SK-N-MC (cell line): ENCODE data around the gene ZNF586.

Source experiments
- EZH2 ChIP-seq: fragments of 200-600 bp; sonication (generic); IDR thresholded peaks from one replicate; pipeline ENCODE4 v1.6.1; 2017; ENCODE audit warnings: antibody characterized with exemption
- POLR2AphosphoS5 ChIP-seq: IDR thresholded peaks from 2 replicates; pipeline ENCODE4 v1.6.1; 2012; ENCODE audit warnings: mild to moderate bottlenecking, low read depth, low read length, borderline replicate concordance

DNA sequence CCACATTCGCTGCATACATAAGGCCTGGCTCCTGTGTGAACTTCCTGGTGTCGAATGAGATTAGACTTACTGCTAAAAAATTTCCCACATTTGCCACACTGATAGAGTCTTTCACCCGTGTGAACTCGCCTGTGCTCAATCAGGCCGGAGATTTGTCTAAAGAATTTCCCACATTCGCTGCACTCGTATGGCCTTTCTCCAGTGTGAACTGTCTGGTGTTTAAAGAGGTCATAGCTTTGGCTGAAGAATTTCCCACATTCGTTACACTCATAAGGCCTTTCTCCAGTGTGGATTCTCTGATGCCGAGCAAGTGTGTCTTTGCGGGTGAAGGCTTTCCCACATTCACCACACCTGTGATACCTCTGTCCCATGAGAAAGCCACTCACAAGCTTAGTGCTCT lies 48.6 kb upstream of the ZNF586 start:
- TF ChIP-seq POLR2AphosphoS5 (no peak), EZH2 (no peak)
